Measurements from ENCODE around the gene CNTRL.
"Not testable (repeated sequence)": the region's sequence is repeated elsewhere in the genome, so short reads cannot be mapped to it uniquely, and the experiment has no call there.

CNTRL gene

DNA sequence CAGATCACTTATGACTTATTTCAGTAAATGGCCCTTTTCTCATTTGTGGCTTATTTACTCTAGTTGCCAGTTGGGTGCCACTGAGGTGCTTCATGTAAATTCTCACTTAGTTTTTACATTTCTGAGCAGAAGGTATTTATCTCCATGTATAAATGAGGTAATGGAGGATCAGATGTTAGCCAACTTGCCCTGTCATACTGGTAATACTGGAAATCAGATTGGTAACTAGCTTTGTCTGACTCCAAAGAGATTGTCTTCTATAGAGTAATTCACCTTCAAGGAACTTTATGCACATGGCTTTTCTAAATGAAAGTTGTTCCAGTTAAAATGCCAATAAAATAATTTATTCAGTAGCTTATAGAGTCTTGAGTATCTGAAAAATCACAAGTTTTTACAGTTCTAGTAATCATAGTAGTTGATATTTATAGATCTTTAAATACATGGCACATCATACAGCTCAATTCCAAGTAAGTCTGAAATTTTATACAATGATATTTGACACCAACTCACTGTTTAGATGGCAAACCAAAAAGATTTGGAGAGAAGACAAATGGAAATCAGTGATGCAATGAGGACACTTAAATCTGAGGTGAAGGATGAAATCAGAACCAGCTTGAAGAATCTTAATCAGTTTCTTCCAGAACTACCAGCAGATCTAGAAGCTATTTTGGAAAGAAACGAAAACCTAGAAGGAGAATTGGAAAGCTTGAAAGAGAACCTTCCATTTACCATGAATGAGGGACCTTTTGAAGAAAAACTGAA is 98.2 kb downstream of the CNTRL start:
- in situ Hi-C loops (cut with MboI; ENCODE audit: low sequenced_read_pairs), result no loop called here

DNA sequence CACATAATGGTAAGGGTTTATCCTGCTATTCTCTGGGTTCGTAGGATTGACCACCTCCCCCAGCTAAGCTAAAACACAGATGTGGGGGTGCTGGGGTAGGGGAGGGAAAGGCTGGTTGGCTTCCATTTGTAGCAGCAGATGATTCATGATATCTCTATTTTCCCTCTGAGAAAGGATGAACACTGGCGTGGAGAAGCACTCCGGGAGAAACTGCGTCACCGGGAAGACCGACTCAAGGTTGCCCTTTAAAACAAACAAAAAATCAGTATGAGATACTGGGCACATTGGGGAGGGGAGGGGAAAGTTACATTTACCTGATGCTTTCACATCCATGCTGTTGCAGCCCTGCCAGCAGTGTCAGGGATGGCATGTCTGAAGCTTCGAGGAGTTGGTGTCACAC is 98.7 kb downstream of the CNTRL start:
- in situ Hi-C loops (cut with MboI; ENCODE audit: low sequenced_read_pairs), result no loop called here

DNA sequence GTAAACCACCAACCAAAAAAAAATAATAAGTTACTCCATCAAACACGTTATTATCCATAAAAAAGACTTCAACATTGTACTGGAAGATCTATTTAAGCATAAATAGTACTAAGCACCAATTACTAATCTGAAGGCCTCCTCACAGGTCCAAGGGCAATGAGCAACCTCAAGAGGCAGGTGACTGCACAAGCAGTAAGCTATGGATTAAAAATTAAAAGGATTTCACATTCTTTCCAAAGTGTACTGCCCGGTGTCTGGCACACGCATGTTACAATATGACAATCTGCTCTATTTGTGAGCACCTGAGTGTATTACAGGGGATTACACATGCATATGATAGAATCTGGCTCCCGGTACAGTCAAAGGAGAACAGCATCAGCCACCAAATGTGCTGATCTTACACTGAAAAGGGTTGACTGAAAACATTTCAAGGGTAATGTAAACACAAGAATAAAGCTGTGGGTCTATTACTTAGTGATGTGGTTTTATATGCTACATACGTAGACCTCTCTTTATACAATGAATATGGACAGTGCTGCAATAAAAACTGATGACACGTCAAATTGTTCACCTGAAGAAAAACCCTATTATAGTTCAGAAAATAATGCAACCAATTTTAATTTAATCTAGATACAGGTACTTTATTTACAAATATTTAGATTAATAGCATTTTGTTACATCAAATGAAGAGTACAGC is 104.1 kb downstream of the CNTRL start:
- in situ Hi-C loops (cut with MboI; ENCODE audit: low sequenced_read_pairs), result no loop called here

DNA sequence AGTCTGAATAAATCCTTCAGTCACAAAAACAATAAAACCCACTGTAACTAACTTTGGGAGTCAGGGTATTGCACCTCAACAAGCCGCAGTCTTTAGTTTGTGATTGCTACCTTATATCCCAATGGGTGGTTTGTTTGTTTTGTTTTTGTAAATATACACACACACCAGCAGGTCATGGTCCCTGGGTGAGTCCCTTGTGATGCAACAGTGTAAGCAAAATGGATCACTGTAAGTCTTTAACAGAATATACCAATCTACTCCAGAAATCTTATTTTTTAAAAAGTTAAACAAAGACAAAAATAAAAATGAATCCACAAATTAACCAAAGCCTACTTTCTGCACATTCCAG is 104.6 kb downstream of the CNTRL start:
- in situ Hi-C loops (cut with MboI; ENCODE audit: low sequenced_read_pairs), result not testable (repeated sequence)

DNA sequence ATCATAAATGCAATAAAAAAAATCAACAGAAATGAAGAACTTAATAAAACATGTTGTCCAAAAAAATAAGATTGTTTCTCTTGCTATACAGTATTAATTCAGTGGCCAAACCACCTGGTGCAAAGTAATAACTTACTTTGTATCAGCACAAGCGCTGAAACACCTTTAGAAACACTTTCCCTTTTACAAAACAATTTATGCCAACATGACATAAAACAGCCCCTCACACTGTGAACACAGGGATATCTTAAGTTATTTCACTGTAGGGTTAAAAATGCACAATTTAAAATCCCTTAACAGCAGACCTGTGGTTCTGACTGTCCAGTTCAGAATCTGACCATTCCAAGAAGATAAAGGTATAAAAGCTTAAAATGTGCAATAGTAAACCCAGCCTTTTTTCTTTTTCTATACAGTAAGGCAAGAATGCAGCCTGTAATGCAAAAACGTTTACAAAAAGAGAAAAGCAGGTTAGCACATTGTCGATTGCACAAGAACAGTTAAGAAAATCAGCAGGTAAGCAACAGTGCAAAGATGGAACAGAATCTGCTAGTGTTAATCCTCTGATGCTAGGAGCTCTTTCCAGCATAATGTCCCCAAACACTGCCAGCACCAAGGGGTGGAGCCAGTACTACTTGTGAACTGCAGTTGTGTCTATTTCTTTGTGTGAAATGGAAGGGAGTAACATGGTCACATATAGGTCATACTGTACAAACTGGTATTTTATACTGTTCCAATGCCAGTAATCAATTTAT is 105.4 kb downstream of the CNTRL start:
- in situ Hi-C loops (cut with MboI; ENCODE audit: low sequenced_read_pairs), result no loop called here

DNA sequence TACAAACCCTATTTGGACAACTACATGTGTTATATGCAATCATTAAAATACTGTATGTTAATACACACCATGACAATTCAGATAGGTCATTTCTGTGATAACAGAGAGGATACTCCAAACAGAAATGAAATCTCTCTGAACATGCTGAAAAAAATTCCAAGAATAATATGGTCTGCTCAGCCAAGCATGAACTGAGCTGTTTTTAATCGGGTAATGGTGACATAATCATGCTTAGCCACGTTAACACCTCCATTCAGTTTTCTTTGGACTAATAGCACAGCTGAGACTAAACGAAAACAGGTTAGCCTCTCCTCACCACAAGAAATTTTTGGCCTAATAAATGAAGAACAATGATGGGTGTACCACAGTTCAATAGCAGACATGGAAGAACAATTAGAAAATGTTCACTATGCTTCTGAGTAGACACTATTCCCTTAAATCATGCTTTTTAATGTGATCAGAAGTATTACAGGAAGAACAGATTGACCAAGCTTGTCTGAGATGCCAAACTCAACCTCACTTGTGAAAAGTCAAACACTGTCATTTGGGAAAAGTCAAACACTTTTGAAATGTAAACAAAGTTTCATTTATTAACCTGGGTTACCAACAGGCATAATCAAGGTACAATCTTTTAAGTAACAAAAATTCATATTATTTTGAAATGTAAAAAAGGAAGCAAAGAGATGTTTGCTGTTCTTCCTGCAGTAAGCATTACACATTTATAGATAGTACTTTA is 107.5 kb downstream of the CNTRL start:
- in situ Hi-C loops (cut with MboI; ENCODE audit: low sequenced_read_pairs), result no loop called here

DNA sequence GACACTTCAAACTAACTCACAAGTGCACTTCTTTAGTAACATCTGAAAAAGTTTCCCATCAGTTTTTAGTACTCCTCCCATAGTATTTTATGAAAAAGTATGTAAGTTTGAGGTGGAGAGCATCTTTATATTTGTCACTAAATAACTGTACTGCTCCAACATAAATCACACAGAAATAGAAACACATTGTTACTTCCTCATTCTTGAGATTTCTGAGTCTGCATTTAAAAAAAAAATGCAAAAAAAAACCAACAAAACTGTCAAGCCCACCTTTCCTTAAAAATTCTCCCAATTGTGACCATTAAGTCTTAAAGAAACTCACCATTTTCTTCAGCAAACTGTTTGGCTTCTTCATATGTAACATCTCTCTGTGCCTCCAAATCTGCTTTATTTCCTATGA is 108.2 kb downstream of the CNTRL start:
- in situ Hi-C loops (cut with MboI; ENCODE audit: low sequenced_read_pairs), result no loop called here

DNA sequence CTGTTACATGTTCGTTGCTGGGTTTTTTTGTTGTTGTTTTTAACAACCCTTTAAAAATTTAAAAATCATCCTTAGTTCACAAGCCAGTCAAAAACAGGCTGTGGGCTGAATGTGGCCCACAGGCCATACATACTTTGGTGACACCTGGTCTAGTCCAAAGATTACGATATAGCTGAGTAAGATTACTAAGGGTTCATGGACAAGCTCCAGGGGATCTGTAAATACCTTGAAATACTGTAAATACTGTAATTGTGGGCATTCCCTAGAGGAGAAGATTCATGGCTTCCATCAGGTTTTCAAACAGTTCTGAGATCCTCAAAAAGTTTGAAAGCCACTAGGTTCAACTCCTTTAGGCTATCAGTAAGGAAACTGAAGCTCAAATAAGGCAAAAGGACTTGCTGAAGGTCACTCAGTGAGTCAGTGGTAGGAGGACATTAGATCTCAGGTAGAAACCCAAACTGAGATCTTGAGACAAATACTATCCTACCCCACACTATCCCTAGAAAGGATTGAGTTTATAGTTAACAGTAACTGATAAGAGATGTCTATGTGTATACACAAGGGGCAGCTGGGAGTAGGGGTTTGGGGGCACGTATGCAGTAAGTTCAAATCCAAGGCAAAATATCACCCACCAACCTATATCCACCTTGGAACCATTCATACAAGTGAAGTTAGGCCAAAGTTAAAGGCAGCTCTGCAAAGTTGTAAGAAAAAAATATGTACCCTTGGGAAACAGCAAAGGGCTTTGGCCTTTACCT is 109.1 kb downstream of the CNTRL start:
- in situ Hi-C loops (cut with MboI; ENCODE audit: low sequenced_read_pairs), result no loop called here

DNA sequence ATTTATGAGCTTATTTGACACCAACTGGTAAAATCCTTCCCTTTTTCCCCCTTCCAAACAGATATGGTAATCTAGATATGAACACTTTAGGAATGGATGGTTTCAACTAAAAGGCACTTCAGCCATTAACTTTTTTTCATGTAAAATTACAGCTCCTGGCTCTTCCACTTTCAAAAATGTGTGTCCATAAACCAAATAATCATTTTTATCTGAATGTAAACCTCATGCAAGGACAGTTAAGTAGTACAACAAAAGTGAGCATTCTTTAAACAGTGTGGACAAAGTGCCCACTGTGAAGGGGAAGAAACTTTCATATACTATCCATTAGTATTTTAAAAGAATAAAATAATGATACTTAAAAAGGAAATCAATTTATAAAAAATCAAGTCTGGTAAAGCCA is 109.7 kb downstream of the CNTRL start:
- in situ Hi-C loops (cut with MboI; ENCODE audit: low sequenced_read_pairs), result no loop called here

DNA sequence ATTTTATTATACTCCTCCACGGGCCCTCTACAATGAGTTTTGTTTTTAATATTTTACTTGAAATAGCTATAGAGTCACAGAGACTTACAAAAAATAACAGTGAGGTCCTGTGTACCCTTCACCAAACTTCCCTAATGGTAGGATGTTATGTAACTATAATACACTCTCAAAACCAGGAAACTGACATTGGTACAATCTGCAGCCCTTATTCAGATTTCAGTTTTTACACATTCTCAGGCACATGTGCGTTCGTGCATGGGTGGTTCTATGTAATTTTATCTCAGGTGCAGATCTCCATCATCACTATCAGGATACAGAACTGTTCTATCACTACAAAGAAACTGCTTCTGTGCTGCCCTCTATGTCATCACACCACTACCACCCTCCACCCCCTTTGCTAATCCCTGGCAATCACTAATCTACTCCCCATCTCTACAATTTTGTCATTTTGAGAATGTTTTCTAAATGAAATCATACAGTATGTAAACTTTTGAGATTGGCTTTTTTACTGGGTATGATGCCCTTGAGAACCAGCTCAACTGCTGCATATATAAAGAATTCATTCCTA is 110.5 kb downstream of the CNTRL start:
- in situ Hi-C loops (cut with MboI; ENCODE audit: low sequenced_read_pairs), result no loop called here

DNA sequence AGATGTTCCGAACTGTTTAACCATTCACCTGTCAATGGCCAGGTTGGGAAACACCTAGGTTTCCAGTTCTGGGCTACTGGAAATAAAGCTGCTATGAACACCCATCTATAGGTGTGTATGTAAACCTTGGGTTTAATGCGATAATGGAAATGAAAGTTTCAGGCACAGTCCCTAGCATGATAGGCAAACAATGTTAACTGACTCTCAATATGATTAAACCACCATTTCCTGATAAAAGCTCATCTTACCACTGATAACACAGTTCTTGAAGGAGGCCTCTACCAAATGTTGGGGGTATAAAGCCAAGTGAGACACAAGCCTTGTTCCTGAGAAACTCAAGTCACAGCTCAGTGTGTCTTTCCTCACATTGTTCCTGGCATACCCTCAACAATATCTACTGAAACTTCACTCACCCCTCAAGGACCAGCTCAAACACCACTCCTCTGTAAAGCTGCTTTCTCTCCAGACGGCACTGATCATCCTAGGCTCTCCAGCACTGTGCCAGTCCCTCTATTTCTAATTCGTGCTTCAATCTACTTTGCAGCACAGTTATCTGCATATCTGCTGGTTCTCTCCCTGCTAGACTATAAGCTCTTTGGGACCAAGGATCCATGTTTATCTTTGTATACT is 111.1 kb downstream of the CNTRL start:
- in situ Hi-C loops (cut with MboI; ENCODE audit: low sequenced_read_pairs), result no loop called here

DNA sequence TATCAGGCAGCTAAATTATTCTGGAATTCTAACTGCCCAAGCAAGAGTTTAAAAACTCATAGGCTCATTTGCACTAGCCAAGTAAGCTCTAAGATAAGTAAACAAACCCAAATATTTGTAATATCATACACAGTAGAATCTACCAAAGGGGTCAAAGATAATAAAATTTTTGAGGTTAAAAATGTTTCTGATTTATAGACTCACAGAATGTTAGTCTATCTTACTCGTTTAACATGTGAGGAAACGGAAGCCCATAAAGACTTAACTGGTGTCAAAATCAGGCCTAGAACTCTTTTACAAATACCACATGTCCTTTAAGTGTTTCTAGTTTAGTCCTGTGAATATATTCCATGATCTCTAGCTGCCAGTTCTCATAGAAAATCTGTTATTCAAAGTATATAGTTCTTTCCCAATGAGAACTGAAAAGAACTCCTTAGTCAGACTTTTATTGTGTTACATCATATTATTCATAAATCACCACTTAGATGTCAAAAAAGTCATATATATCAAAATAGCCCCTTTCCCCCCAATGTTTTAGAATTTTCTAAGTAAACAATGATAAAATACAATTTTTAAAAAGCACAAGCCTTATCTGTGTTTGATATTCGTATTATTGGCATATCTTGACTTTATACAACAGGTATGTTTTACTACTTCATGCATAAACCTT is 113.0 kb downstream of the CNTRL start:
- in situ Hi-C loops (cut with MboI; ENCODE audit: low sequenced_read_pairs), result no loop called here

DNA sequence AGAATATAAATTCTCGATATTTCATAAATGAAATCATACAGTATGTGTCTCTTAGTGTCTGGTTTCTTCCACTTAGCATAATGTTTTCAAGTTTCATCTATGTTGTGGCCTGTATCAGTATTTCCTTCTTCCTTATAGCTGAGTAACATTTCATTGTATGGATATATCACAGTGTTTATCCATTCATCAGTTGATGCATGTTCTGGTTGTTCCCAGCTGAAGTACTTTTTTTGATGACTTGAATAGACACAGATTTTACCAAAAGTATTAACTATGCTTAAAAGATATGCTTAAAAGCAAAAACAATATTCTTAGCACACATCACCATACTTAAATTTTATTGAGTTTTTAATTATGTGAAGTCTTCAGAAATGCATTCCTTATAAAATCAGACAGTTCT is 114.3 kb downstream of the CNTRL start:
- in situ Hi-C loops (cut with MboI; ENCODE audit: low sequenced_read_pairs), result no loop called here

DNA sequence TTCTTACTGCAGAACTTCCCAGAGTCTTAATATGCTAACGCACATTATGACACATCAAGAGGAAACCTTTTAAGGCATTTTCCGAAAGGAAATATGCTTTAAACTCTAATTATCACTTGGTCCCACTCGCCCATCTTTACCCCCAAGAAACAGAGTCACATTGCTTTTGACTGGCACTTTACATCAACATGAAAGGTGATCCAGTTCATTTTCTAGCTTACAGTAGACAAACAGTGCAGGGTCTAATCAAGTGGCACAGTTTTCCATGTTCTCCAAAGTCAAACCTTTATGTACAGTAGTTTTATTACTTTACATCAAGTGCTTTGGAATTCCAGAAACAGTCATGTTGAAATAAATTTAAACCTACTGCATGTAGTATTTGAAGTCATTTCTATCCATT is 114.9 kb downstream of the CNTRL start:
- in situ Hi-C loops (cut with MboI; ENCODE audit: low sequenced_read_pairs), result no loop called here

DNA sequence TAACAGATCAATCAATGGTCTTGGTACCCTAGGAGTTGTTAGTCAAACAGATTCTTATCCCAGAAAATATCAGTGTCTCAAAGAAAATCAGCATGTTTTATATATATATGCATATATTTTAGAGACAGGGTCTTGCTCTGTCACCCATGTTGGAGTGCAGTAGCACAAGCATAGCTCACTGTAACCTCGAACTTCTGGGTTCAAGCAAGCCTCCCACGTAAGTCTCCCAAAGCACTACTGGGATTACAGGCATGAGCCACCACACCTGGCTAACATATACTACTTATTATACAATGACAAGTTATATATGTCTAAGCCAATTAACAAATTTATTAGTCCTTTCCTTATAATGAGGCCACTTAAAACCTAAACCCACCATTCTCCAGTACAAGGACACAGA is 116.5 kb downstream of the CNTRL start:
- in situ Hi-C loops (cut with MboI; ENCODE audit: low sequenced_read_pairs), result no loop called here

DNA sequence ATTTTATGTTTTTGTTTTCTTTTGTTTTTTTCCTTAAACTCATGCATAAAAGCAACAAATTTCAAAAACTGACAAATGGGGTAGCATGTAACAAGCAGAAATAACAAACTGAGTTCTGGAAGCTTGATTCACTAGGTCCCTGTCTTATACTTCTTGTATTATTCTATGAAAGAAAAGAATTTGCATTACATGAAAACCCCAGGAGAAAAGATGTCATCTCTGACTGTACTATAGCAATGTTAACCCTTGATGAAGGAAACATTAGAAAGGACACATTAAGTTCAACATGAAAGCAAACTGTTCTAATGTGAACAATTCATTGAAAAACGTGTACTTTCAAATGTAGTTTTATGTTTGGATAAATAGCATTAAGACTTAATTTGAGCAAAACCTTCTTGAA is 117.8 kb downstream of the CNTRL start:
- in situ Hi-C loops (cut with MboI; ENCODE audit: low sequenced_read_pairs), result no loop called here

DNA sequence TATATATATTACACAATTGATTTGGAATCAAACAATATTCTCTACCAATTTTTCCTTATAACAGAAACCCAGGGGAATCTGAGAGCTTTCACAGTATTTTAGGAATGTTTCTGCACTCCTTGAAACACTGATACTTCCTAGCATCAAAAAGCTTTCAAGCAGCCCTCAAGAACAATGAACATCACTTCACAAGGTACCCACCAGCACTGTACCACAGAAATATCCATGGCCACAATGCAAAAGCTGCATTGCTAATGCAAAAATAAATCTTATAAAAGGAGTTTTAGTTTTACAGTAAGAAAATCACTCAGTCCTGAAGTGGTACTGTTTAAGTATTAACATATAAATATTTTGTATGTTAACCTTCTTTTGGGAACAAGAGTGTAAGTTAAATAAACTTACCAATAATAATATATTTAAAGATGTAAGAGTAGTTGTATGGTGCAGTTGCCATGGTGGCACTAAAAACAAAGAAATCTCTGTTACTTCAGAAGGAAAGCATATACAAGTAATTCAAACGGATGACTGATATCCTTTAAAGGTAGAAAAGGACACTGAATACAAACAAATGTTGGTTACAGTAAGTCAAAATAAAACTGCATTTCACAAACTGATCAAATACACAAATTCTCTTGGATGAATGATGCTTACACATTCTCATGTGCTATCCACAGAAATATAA is 118.3 kb downstream of the CNTRL start:
- in situ Hi-C loops (cut with MboI; ENCODE audit: low sequenced_read_pairs), result no loop called here

DNA sequence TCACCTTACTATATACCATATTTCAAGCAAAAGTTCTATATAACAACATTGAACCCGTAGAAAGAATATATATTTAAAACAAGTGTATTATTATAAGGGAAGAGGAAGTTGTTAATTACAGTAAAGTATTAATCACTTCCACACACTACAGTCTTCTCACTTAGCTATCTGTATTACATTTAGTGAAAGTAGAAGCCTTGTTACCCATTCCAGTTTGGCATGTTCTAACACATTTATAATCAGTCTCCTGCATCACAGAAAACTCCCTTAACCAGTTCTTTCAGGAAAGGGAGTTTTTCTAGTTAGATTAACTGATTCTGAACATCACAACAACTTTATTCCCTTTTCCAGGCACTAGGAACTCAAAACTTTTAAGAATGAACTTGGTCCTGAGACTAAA is 120.0 kb downstream of the CNTRL start:
- in situ Hi-C loops (cut with MboI; ENCODE audit: low sequenced_read_pairs), result no loop called here

DNA sequence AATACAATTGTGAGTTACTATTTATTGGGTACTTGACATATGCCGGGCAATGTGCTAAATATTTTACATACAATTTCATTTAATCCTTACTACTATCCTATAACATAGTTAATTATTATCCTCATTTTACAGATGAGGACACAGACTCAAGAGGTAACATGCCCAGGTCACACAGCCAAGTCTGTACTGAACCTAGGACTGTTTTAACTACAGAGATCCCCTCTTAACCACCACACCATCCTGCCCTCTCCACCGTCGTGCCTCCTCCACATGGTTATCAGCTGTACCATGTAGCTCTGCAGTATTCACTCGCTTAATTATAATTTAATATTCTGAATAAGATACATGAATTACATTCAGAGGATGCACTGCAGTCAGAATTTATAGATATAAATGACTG is 121.6 kb downstream of the CNTRL start:
- in situ Hi-C loops (cut with MboI; ENCODE audit: low sequenced_read_pairs), result no loop called here
